ENCODE measurements around the gene AKAP13. TPM values are rescaled to one million over a fixed set of nuclear protein-coding genes. Genes with fewer than 3 reads are reported as not detected.

AKAP13 gene
- total RNA-seq, 1 donor from 2014 or later, result 73.8 TPM

DNA sequence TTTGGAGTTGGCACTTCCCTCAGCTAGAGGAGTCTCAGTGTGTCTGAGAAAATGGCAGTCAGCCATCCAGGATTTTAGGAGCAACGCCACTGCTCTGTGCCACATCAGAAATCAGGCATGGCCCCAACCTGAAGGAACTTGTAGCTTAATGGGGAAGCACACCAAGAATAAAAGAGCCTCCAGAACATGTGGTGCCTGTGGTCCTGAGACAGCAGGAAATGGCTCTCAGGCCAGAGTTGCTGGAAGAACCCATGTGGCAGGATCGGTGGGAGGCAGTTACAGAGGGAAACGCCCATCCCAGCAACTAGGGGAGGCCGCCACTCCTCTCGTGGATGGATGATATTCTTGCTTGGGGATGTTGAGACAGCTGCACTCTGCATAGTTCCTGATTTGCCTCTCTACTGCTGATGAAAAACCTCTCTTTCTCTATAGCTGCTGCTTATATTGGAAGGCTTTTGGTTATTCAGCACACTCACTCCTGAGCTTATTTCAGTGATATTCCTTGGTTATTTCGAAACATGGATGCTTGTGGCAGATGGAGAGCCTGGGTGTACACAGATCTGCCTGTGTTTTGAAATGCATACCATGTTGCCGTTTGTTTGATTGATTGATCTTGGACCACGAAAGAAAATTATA lies 361.9 kb downstream of the AKAP13 start:
- Histone ChIP-seq H3K27ac (no peak overlapping the region), H2AFZ (replicated peaks) (no peak overlapping the region), H3K79me2 (ENCODE audit: low read depth) (no peaks in the 10 kb centered on the region), H3F3A (ENCODE audit: low read depth) (no peaks in the 10 kb centered on the region), H3K4me3 (no peak overlapping the region), H4K20me1 (ENCODE audit: low read depth) (no peaks in the 10 kb centered on the region), H3K9me3 (ENCODE audit: low read depth) (no peaks in the 10 kb centered on the region), H3K4me2 (no peak overlapping the region), H3K27me3 (no peaks in the 10 kb centered on the region), H3K9ac (no peak overlapping the region), H3K36me3 (peaks cover 15% of the 10 kb centered on the region), H3K4me1 (no peaks in the 10 kb centered on the region)
- no peak for TF ChIP-seq EZH2phosphoT487 (IDR thresholded peaks at IDR 0.05)
- TF ChIP-seq EZH2 (IDR thresholded peaks at IDR 0.05), result no peak
- TF ChIP-seq CTCF (IDR thresholded peaks at IDR 0.05), result no peak
- Mint-ChIP-seq H3K36me3 (peaks cover 55% of the 10 kb centered on the region), H3K27me3 (ENCODE audit: insufficient read depth, low read depth) (peaks cover 4% of the 10 kb centered on the region), H3K27ac (peak overlapping the region; percentile 69), H3K4me3 (no peak overlapping the region), H3K9me3 (no peaks in the 10 kb centered on the region), H3K4me1 (peaks cover 57% of the 10 kb centered on the region)
- no peak for DNase-seq (ENCODE audit: low spot score)

DNA sequence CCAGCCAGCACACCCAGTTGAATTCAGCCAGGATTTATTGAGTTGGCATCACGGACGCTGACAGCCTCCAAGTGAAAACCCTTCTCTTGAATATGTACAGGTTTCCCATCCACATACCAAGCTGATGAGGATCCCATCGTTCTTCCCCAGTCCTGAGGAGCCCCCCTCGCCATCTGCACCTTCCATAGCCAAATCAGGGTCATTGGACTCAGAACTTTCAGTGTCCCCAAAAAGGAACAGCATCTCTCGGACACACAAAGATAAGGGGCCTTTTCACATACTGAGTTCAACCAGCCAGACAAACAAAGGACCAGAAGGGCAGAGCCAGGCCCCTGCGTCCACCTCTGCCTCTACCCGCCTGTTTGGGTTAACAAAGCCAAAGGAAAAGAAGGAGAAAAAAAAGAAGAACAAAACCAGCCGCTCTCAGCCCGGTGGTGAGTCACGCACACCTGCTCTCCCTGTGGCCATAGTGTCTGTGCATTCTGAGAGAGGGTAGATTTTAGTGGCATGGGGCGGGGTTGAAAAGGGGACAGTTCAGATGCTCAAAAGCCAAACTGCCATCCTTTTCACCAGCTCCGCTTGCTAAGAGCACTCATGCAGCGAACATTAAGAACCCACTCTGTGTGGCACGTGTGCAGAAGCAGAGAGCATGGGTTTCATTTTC lies 363.1 kb downstream of the AKAP13 start:
- no peak for DNase-seq (ENCODE audit: low spot score)
- Mint-ChIP-seq H3K9me3 (no peaks in the 10 kb centered on the region), H3K27me3 (ENCODE audit: insufficient read depth, low read depth) (peaks cover 4% of the 10 kb centered on the region), H3K36me3 (peaks cover 60% of the 10 kb centered on the region), H3K4me3 (no peak overlapping the region), H3K27ac (peak overlapping the region; percentile 72), H3K4me1 (peaks cover 68% of the 10 kb centered on the region)
- peaks cover 15% of the 10 kb centered on the region for H3K36me3 ChIP-seq
- H3K9ac ChIP-seq, result no peak overlapping the region
- peaks cover 2% of the 10 kb centered on the region for H3K4me1 ChIP-seq
- no peaks in the 10 kb centered on the region for H3K27me3 ChIP-seq
- peak overlapping the region; percentile 20 for H3K27ac ChIP-seq
- no peaks in the 10 kb centered on the region for H4K20me1 ChIP-seq (ENCODE audit: low read depth)
- TF ChIP-seq EZH2 (IDR thresholded peaks at IDR 0.05) (no peak), CTCF (IDR thresholded peaks at IDR 0.05) (no peak), EZH2phosphoT487 (IDR thresholded peaks at IDR 0.05) (no peak)
- no peaks in the 10 kb centered on the region for H3F3A ChIP-seq (ENCODE audit: low read depth)
- no peak overlapping the region for H3K4me3 ChIP-seq
- H3K9me3 ChIP-seq (ENCODE audit: low read depth), result no peaks in the 10 kb centered on the region
- no peaks in the 10 kb centered on the region for H3K79me2 ChIP-seq (ENCODE audit: low read depth)
- no peak overlapping the region for H2AFZ ChIP-seq (replicated peaks)
- H3K4me2 ChIP-seq, result no peak overlapping the region

- H3K9me3 Mint-ChIP-seq, result no peaks in the 10 kb centered on the region
- H3K4me1 ChIP-seq, result peaks cover 13% of the 10 kb centered on the region
- H3F3A ChIP-seq (ENCODE audit: low read depth), result peaks cover 4% of the 10 kb centered on the region
- peaks cover 8% of the 10 kb centered on the region for H3K36me3 ChIP-seq
- no peaks in the 10 kb centered on the region for H3K9me3 ChIP-seq (ENCODE audit: low read depth)
- peaks cover 79% of the 10 kb centered on the region for H3K4me1 Mint-ChIP-seq
- H3K4me3 Mint-ChIP-seq, result no peak overlapping the region
- TF ChIP-seq CTCF (IDR thresholded peaks at IDR 0.05) (no peak), EZH2 (IDR thresholded peaks at IDR 0.05) (no peak), EZH2phosphoT487 (IDR thresholded peaks at IDR 0.05) (no peak)
- no peak overlapping the region for H3K9ac ChIP-seq
- H3K27me3 ChIP-seq, result no peaks in the 10 kb centered on the region
- H3K27me3 Mint-ChIP-seq (ENCODE audit: insufficient read depth, low read depth), result peaks cover 4% of the 10 kb centered on the region
- DNase-seq (ENCODE audit: low spot score), result no peak
- H4K20me1 ChIP-seq (ENCODE audit: low read depth), result no peaks in the 10 kb centered on the region
- no peak overlapping the region for H3K4me3 ChIP-seq
- no peak overlapping the region for H3K27ac ChIP-seq
- H2AFZ ChIP-seq (replicated peaks), result no peak overlapping the region
- no peaks in the 10 kb centered on the region for H3K79me2 ChIP-seq (ENCODE audit: low read depth)
- H3K4me2 ChIP-seq, result no peak overlapping the region
- H3K36me3 Mint-ChIP-seq, result peaks cover 56% of the 10 kb centered on the region
- peak overlapping the region; percentile 8 for H3K27ac Mint-ChIP-seq
Observed at GRCh38 chr15:85744579-85744978, 364.2 kb downstream of the AKAP13 start.

All from neural progenitor cell (in vitro differentiated cells).